T-helper 22 cell (primary cell): Measurements from ENCODE around the gene FRMD4A.

Source experiments
- DNase-seq: peaks from one replicate; pipeline ENCODE4 v3.0.0-alpha.2; 2020; ENCODE audit warnings: low read depth

Gene FRMD4A

GRCh38 chr10:14016011-14016536 is 314.6 kb downstream of the FRMD4A start:
- no peak for DNase-seq

- DNase-seq: no peak
Measured at GRCh38 chr10:14014423-14014822, 316.3 kb downstream of the FRMD4A start.

- no peak for DNase-seq
Measured at GRCh38 chr10:14010769-14011574, 319.8 kb downstream of the FRMD4A start.

- DNase-seq: no peak
Measured at GRCh38 chr10:14010101-14010558, 320.6 kb downstream of the FRMD4A start.

GRCh38 chr10:14009371-14010100 is 321.2 kb downstream of the FRMD4A start:
- peak; percentile 55 for DNase-seq

GRCh38 chr10:14008740-14009080 is 322.0 kb downstream of the FRMD4A start:
- DNase-seq: no peak

- DNase-seq: no peak
Measured at GRCh38 chr10:14004536-14004935, 326.2 kb downstream of the FRMD4A start.

- DNase-seq: no peak
Measured at GRCh38 chr10:14003517-14004184, 327.1 kb downstream of the FRMD4A start.

- DNase-seq: no peak
Measured at GRCh38 chr10:14001298-14002040, 329.3 kb downstream of the FRMD4A start.

- DNase-seq: no peak
Measured at GRCh38 chr10:13998163-13998835, 332.4 kb downstream of the FRMD4A start.

GRCh38 chr10:13997650-13998049 is 333.1 kb downstream of the FRMD4A start:
- no peak for DNase-seq

GRCh38 chr10:13994932-13995331 is 335.8 kb downstream of the FRMD4A start:
- no peak for DNase-seq

- DNase-seq: no peak
Measured at GRCh38 chr10:13993673-13994089, 337.0 kb downstream of the FRMD4A start.

- no peak for DNase-seq
Measured at GRCh38 chr10:13993169-13993568, 337.6 kb downstream of the FRMD4A start.

- DNase-seq: no peak
Measured at GRCh38 chr10:13991353-13991752, 339.4 kb downstream of the FRMD4A start.

- DNase-seq: no peak
Measured at GRCh38 chr10:13990946-13991345, 339.8 kb downstream of the FRMD4A start.

- DNase-seq: no peak
Measured at GRCh38 chr10:13990392-13990805, 340.3 kb downstream of the FRMD4A start.

- no peak for DNase-seq
Measured at GRCh38 chr10:13989616-13990015, 341.1 kb downstream of the FRMD4A start.

GRCh38 chr10:13987446-13987845 is 343.3 kb downstream of the FRMD4A start:
- DNase-seq: no peak

GRCh38 chr10:13984647-13985155 is 346.0 kb downstream of the FRMD4A start:
- no peak for DNase-seq

GRCh38 chr10:13983035-13983434 is 347.7 kb downstream of the FRMD4A start:
- no peak for DNase-seq
